ENCODE results near the gene SLCO2A1.

SLCO2A1 gene

DNA sequence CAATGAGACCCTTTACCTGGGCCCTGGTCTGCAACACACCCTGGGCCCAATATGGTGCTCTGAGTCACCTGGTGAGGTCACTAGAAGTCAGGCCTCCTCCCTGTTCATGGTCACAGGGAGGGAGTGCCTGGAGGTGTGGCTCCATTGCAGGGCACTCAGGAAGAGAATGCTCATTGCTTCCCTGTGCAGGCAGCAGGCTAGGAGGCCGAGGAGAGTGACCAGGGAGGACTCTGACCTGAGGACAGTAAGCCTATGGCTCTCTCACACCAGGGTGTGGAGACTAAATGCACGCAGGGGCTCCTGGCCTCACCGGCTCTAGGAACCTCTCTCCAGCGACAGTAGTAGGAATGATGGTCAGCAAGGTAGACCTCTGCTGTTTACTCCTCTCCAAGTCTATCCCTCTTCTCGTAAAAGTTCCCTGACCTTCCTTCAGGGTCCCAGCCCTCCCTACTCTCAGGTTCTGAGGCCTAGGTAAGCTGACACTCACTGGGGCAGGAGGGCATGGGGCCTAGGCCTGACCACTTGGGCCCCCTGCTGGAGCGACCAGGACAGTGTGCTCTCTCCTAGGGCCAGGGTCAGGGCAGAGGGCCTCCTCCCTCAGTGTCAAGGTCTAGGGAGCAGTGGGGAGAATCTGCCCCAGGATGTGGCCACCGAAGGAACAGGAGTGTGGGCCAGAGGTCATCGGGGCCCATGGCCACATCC, 9.6 kb upstream of the SLCO2A1 start:
- no peak for DNase-seq (ENCODE audit: low read depth)
- TF ChIP-seq, protein P1, sequence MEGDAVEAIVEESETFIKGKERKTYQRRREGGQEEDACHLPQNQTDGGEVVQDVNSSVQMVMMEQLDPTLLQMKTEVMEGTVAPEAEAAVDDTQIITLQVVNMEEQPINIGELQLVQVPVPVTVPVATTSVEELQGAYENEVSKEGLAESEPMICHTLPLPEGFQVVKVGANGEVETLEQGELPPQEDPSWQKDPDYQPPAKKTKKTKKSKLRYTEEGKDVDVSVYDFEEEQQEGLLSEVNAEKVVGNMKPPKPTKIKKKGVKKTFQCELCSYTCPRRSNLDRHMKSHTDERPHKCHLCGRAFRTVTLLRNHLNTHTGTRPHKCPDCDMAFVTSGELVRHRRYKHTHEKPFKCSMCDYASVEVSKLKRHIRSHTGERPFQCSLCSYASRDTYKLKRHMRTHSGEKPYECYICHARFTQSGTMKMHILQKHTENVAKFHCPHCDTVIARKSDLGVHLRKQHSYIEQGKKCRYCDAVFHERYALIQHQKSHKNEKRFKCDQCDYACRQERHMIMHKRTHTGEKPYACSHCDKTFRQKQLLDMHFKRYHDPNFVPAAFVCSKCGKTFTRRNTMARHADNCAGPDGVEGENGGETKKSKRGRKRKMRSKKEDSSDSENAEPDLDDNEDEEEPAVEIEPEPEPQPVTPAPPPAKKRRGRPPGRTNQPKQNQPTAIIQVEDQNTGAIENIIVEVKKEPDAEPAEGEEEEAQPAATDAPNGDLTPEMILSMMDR (conservative IDR thresholded peaks at IDR 0.05; ENCODE audit: low read depth, low read length) = peak; percentile 16

DNA sequence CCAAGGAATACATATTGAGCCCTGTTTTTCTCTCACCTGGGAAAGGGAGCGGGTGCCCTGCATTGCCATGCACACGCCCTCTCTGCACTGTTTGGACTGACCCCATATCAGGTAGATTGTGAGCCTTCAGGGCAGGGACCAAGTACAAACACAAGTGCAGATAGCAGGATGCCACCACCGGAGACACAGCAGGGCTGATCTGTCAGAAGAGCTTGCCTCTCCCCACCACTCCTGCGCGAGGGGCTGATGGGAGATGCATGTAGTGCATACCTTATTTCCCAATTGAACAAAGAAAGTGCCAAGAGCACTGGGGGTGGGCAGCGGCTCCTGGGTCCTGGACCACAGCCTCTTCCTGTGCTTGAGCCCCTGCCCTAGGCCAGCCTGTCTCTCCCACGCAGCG, 9.0 kb upstream of the SLCO2A1 start:
- TF ChIP-seq, protein P1 (conservative IDR thresholded peaks at IDR 0.05; ENCODE audit: low read depth, low read length) = no peak
- H3K4me3 ChIP-seq (ENCODE audit: low read depth, low read length) = no peak overlapping the region
- no peak for DNase-seq (ENCODE audit: low read depth)

More for the DNA sequence above, 9.6 kb upstream of the SLCO2A1 start:
- H3K4me3 ChIP-seq (ENCODE audit: low read depth, low read length) = no peak overlapping the region

DNA sequence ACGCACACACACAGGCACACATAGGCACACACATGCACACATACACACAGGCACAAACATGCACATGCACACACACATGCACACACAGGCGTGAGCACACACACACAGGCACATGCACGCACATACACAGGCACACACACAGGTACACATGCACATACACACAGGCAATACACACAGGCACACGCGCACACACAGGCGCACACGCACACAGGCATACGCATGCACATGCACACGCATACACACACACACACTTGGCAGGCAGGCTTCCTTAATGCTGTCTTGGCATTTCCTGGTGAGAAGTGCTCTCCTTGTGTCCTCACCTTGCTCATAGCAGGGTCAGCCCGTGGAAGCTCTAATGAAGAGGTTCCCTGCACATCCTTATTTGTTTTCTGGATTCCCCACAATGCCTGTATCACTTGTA, 8.4 kb upstream of the SLCO2A1 start:
- H3K4me3 ChIP-seq (ENCODE audit: low read depth, low read length) = no peak overlapping the region
- no peak for DNase-seq (ENCODE audit: low read depth)
- TF ChIP-seq, protein P1 (conservative IDR thresholded peaks at IDR 0.05; ENCODE audit: low read depth, low read length) = no peak

GRCh38 chr3:134037168-134037567, 7.4 kb upstream of the SLCO2A1 start:
- no peak overlapping the region for H3K4me3 ChIP-seq (ENCODE audit: low read depth, low read length)
- TF ChIP-seq, protein P1 (conservative IDR thresholded peaks at IDR 0.05; ENCODE audit: low read depth, low read length) = no peak
- no peak for DNase-seq (ENCODE audit: low read depth)

GRCh38 chr3:134036291-134036690, 6.6 kb upstream of the SLCO2A1 start:
- TF ChIP-seq, protein P1 (conservative IDR thresholded peaks at IDR 0.05; ENCODE audit: low read depth, low read length) = no peak
- no peak overlapping the region for H3K4me3 ChIP-seq (ENCODE audit: low read depth, low read length)
- DNase-seq (ENCODE audit: low read depth) = no peak

GRCh38 chr3:134035836-134036235, 6.1 kb upstream of the SLCO2A1 start:
- DNase-seq (ENCODE audit: low read depth) = no peak
- TF ChIP-seq, protein P1 (conservative IDR thresholded peaks at IDR 0.05; ENCODE audit: low read depth, low read length) = no peak
- H3K4me3 ChIP-seq (ENCODE audit: low read depth, low read length) = no peak overlapping the region

All from choroid plexus epithelial cell (primary cell).